HCT116 (cell line): ENCODE data around the gene ZNF429.

Experiments used
- CBX3 ChIP-seq: IDR thresholded peaks from 2 replicates; pipeline ENCODE4 v1.6.1; 2012; ENCODE audit warnings: low read depth
- POLR2A ChIP-seq: IDR thresholded peaks from 2 replicates; pipeline ENCODE4 v1.7.0; 2011; ENCODE audit warnings: borderline replicate concordance; ENCODE audit not compliant: insufficient read depth, insufficient read length; ENCODE audit errors: extremely low read depth
- POLR2AphosphoS5 ChIP-seq: IDR thresholded peaks from 2 replicates; pipeline ENCODE4 v1.6.1; 2011; ENCODE audit warnings: mild to moderate bottlenecking, low read depth, low read length, moderate library complexity
- RAD21 ChIP-seq: IDR thresholded peaks from 2 replicates; pipeline ENCODE4 v1.6.1; 2012; ENCODE audit warnings: low read depth, mild to moderate bottlenecking
- TF ChIP-seq, protein P1 (sequence below), 3 experiments: fragments of 200-600 bp in 1 of 3; sonication (generic) in 1 of 3; IDR thresholded peaks in 2 of 3; conservative IDR thresholded peaks in 1 of 3; 2 replicates each; pipeline ENCODE4 v1.5.1; 2012 to 2017; ENCODE audit warnings: low read depth in 2 of 3, low read length in 2 of 3, antibody characterized with exemption in 1 of 3, borderline replicate concordance in 1 of 3, control low read depth in 1 of 3, mild to moderate bottlenecking in 1 of 3, mixed read lengths in 1 of 3, mixed run types in 1 of 3, moderate library complexity in 1 of 3; ENCODE audit not compliant: insufficient read depth in 1 of 3
- TF ChIP-seq, protein P2 (sequence below): IDR thresholded peaks from 2 replicates; pipeline ENCODE4 v1.6.1; 2012

- no peak for TF ChIP-seq POLR2A
- no peak for TF ChIP-seq CBX3
- TF ChIP-seq POLR2AphosphoS5, result no peak
- TF ChIP-seq, protein P1, sequence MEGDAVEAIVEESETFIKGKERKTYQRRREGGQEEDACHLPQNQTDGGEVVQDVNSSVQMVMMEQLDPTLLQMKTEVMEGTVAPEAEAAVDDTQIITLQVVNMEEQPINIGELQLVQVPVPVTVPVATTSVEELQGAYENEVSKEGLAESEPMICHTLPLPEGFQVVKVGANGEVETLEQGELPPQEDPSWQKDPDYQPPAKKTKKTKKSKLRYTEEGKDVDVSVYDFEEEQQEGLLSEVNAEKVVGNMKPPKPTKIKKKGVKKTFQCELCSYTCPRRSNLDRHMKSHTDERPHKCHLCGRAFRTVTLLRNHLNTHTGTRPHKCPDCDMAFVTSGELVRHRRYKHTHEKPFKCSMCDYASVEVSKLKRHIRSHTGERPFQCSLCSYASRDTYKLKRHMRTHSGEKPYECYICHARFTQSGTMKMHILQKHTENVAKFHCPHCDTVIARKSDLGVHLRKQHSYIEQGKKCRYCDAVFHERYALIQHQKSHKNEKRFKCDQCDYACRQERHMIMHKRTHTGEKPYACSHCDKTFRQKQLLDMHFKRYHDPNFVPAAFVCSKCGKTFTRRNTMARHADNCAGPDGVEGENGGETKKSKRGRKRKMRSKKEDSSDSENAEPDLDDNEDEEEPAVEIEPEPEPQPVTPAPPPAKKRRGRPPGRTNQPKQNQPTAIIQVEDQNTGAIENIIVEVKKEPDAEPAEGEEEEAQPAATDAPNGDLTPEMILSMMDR (IDR thresholded peaks at IDR 0.05 in 2 of 3, conservative IDR thresholded peaks at IDR 0.05 in 1 of 3; ENCODE audit: borderline replicate concordance in 1 of 3, insufficient read depth in 1 of 3, low read depth in 2 of 3, low read length in 2 of 3), result no peak
- no peak for TF ChIP-seq RAD21
- TF ChIP-seq, protein P2, sequence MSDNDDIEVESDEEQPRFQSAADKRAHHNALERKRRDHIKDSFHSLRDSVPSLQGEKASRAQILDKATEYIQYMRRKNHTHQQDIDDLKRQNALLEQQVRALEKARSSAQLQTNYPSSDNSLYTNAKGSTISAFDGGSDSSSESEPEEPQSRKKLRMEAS, result no peak
Observed at GRCh38 chr19:21569494-21569865, 64.1 kb downstream of the ZNF429 start.
